ENCODE data around the gene FHIT.

DNA sequence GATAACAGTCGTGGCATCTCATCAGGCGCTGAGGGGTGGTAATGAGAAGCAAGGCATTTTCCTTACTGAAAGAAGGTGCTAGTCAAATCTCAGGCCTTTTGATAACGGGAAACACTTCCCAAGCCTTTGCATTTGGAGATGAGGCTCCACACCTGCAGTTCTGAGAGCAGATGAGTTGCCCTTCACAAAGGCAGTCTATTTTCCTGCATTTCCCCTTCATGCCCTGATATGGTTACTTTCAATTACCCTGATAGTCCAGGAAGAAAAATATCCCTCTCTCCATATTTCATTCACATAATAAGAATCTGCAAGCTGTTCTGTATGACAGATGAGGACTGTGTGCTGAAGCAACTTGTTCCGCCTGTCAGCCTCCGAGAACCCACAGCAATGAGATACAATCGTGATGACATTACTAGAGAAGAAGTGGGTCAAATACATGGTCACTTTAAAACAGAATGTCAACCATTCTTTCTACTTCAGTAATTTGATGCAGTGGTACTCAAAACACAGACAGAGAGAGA is 25.0 kb downstream of the FHIT start:
- TF ChIP-seq, protein P1, sequence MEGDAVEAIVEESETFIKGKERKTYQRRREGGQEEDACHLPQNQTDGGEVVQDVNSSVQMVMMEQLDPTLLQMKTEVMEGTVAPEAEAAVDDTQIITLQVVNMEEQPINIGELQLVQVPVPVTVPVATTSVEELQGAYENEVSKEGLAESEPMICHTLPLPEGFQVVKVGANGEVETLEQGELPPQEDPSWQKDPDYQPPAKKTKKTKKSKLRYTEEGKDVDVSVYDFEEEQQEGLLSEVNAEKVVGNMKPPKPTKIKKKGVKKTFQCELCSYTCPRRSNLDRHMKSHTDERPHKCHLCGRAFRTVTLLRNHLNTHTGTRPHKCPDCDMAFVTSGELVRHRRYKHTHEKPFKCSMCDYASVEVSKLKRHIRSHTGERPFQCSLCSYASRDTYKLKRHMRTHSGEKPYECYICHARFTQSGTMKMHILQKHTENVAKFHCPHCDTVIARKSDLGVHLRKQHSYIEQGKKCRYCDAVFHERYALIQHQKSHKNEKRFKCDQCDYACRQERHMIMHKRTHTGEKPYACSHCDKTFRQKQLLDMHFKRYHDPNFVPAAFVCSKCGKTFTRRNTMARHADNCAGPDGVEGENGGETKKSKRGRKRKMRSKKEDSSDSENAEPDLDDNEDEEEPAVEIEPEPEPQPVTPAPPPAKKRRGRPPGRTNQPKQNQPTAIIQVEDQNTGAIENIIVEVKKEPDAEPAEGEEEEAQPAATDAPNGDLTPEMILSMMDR (conservative IDR thresholded peaks at IDR 0.05; ENCODE audit: low read depth, low read length) = no peak
- TF ChIP-seq USF2 (IDR thresholded peaks at IDR 0.05; ENCODE audit: low read depth, low read length) = no peak
- no peak for TF ChIP-seq ELK1 (IDR thresholded peaks at IDR 0.05; ENCODE audit: borderline replicate concordance, low read depth, low read length)
- no peak for TF ChIP-seq POLR2A (IDR thresholded peaks at IDR 0.05; ENCODE audit: low read depth, low read length)
- no peak for TF ChIP-seq MAFK (IDR thresholded peaks at IDR 0.05; ENCODE audit: low read depth, low read length)
- no peak for TF ChIP-seq RCOR1 (IDR thresholded peaks at IDR 0.05; ENCODE audit: insufficient replicate concordance, low read length)
- TF ChIP-seq MAZ (IDR thresholded peaks at IDR 0.05; ENCODE audit: borderline replicate concordance, low read depth, low read length) = no peak
- no peak for TF ChIP-seq BHLHE40 (IDR thresholded peaks at IDR 0.05; ENCODE audit: low read depth, low read length)
- TF ChIP-seq NFE2L2 (IDR thresholded peaks at IDR 0.05; ENCODE audit: low read depth, low read length) = no peak
- no peak for TF ChIP-seq FOS (IDR thresholded peaks at IDR 0.05; ENCODE audit: low read depth, low read length)
